IMR-90 (cell line): ENCODE results near the gene LYRM4. TPM values are rescaled to one million over a fixed set of nuclear protein-coding genes. Genes with fewer than 3 reads are reported as not detected.

Experiments used
- ATAC-seq: fragments of 200-7000 bp; cut with Tn5 transposase; 2 replicates; pipeline ENCODE4 v1.9.1; 2020; ENCODE audit warnings: low read depth, mild to moderate bottlenecking, moderate library complexity
- BruUV-seq: library from RNA; stranded (reverse); fragments of 400-500 nt; replicated peaks from 2 replicates; lab custom pipeline; 2021; lab: Mats Ljungman, UMichigan
- CTCF ChIA-PET: fragments of 300-600 bp; formaldehyde crosslinking; extraction: SDS; loops from one replicate; lab custom pipeline; 2021; ENCODE audit warnings: antibody characterized with exemption; lab: Yijun Ruan, JAX
- POLR2A ChIA-PET: fragments of 300-600 bp; sonication (Branson Sonifier 250); formaldehyde crosslinking; loops from one replicate; lab custom pipeline; 2022; ENCODE audit warnings: antibody characterized with exemption; ENCODE audit not compliant: unreplicated experiment; lab: Charles Lee
- DNase-seq: peaks from one replicate; pipeline ENCODE4 v3.0.0; 2013
- H2AFZ ChIP-seq: replicated peaks from 2 replicates; pipeline ENCODE3; 2013; ENCODE audit warnings: low read length, mild to moderate bottlenecking; ENCODE audit not compliant: poor library complexity
- H2AK5ac ChIP-seq: 2 replicates; pipeline ENCODE4 v1.6.1; 2013; ENCODE audit warnings: low read depth, low read length, inconsistent platforms
- H2AK9ac ChIP-seq: replicated peaks from 2 replicates; pipeline ENCODE3; 2013; ENCODE audit warnings: mild to moderate bottlenecking, low read depth, low read length, moderate library complexity; ENCODE audit not compliant: poor library complexity
- H2BK120ac ChIP-seq: 2 replicates; pipeline ENCODE4 v1.6.1; 2013; ENCODE audit warnings: low read depth, low read length, inconsistent platforms
- H2BK15ac ChIP-seq: 3 replicates; pipeline ENCODE4 v1.6.1; 2013; ENCODE audit warnings: low read depth, low read length, inconsistent platforms
- H2BK20ac ChIP-seq: 2 replicates; pipeline ENCODE4 v1.6.1; 2013; ENCODE audit warnings: low read depth, mild to moderate bottlenecking, inconsistent platforms, low read length, moderate library complexity
- H2BK5ac ChIP-seq: 2 replicates; pipeline ENCODE4 v1.6.1; 2013; ENCODE audit warnings: mild to moderate bottlenecking, low read depth, low read length, inconsistent platforms; ENCODE audit not compliant: poor library complexity, severe bottlenecking
- H3K14ac ChIP-seq: replicated peaks from 2 replicates; pipeline ENCODE4 v1.6.1; 2013; ENCODE audit warnings: low read depth, low read length, inconsistent platforms
- H3K18ac ChIP-seq: 2 replicates; pipeline ENCODE4 v1.6.1; 2013; ENCODE audit warnings: low read depth, low read length, control low read depth
- H3K23ac ChIP-seq: 2 replicates; pipeline ENCODE4 v1.6.1; 2013; ENCODE audit warnings: low read depth, low read length, inconsistent platforms
- H3K27ac ChIP-seq: 2 replicates; pipeline ENCODE4 v1.5.1; 2013; ENCODE audit warnings: mild to moderate bottlenecking, control low read depth, low read length; ENCODE audit not compliant: insufficient read depth
- H3K27me3 ChIP-seq: 2 replicates; pipeline ENCODE4 v1.6.1; 2013; ENCODE audit warnings: low read length; ENCODE audit not compliant: control insufficient read depth, insufficient read depth
- H3K36me3 ChIP-seq: 2 replicates; pipeline ENCODE4 v1.6.1; 2013; ENCODE audit warnings: low read length, mixed read lengths; ENCODE audit not compliant: control insufficient read depth, insufficient read depth
- H3K4ac ChIP-seq: 2 replicates; pipeline ENCODE4 v1.6.1; 2013; ENCODE audit warnings: low read depth, low read length, inconsistent platforms
- H3K4me1 ChIP-seq: 2 replicates; pipeline ENCODE4 v1.6.1; 2013; ENCODE audit warnings: low read length, mixed read lengths; ENCODE audit not compliant: control insufficient read depth, insufficient read depth
- H3K4me2 ChIP-seq: 2 replicates; pipeline ENCODE4 v1.6.1; 2013; ENCODE audit warnings: low read depth, mild to moderate bottlenecking, control low read depth, low read length, moderate library complexity
- H3K4me3 ChIP-seq: 2 replicates; pipeline ENCODE4 v1.5.1; 2013; ENCODE audit warnings: low read depth, mild to moderate bottlenecking, control low read depth, low read length, moderate library complexity; ENCODE audit not compliant: insufficient read depth
- H3K56ac ChIP-seq: 2 replicates; pipeline ENCODE4 v1.6.1; 2013; ENCODE audit warnings: low read length, inconsistent platforms; ENCODE audit not compliant: insufficient read depth; ENCODE audit errors: extremely low read depth
- H3K79me1 ChIP-seq, 2 experiments: 2 replicates each; pipeline ENCODE4 v1.6.1; 2013; ENCODE audit warnings: low read length in 2 of 2, inconsistent platforms in 1 of 2, low read depth in 1 of 2
- H3K9ac ChIP-seq: 2 replicates; pipeline ENCODE4 v1.6.1; 2013; ENCODE audit warnings: low read depth, low read length, control low read depth
- H3K9me1 ChIP-seq: 2 replicates; pipeline ENCODE4 v1.6.1; 2013; ENCODE audit warnings: low read length, inconsistent platforms; ENCODE audit not compliant: insufficient read depth
- H3K9me3 ChIP-seq: 2 replicates; pipeline ENCODE4 v1.6.1; 2013; ENCODE audit warnings: low read length; ENCODE audit not compliant: control insufficient read depth, insufficient read depth
- H4K20me1 ChIP-seq: 2 replicates; pipeline ENCODE4 v1.6.1; 2013; ENCODE audit warnings: low read length, inconsistent platforms; ENCODE audit not compliant: insufficient read depth
- H4K5ac ChIP-seq: 2 replicates; pipeline ENCODE4 v1.6.1; 2013; ENCODE audit warnings: mild to moderate bottlenecking, low read depth, low read length, control low read depth
- H4K8ac ChIP-seq, 2 experiments: 2 replicates each; pipeline ENCODE4 v1.6.1; 2013; ENCODE audit warnings: low read depth in 2 of 2, low read length in 2 of 2, control low read depth in 1 of 2, inconsistent platforms in 1 of 2
- H4K91ac ChIP-seq: 2 replicates; pipeline ENCODE4 v1.6.1; 2013; ENCODE audit warnings: low read depth, low read length, inconsistent platforms; ENCODE audit not compliant: insufficient read depth
- CEBPB ChIP-seq: IDR thresholded peaks from 2 replicates; pipeline ENCODE4 v1.6.1; 2012; ENCODE audit warnings: low read depth, low read length, improper control_type of control experiment
- MAZ ChIP-seq: IDR thresholded peaks from 2 replicates; pipeline ENCODE4 v1.6.1; 2012; ENCODE audit warnings: low read depth, mild to moderate bottlenecking, low read length, improper control_type of control experiment, moderate library complexity, borderline replicate concordance
- MXI1 ChIP-seq: IDR thresholded peaks from 2 replicates; pipeline ENCODE4 v1.6.1; 2012; ENCODE audit warnings: low read depth, mild to moderate bottlenecking, low read length, moderate library complexity, borderline replicate concordance
- NFE2L2 ChIP-seq: fragments of 150-350 bp; IDR thresholded peaks from 2 replicates; pipeline ENCODE4 v1.6.1; 2016; ENCODE audit warnings: low read depth, mild to moderate bottlenecking, low read length
- POLR2A ChIP-seq: IDR thresholded peaks from 2 replicates; pipeline ENCODE4 v1.6.1; 2012; ENCODE audit warnings: mild to moderate bottlenecking, low read depth, low read length
- RAD21 ChIP-seq: IDR thresholded peaks from 2 replicates; pipeline ENCODE4 v1.6.1; 2012; ENCODE audit warnings: low read length, improper control_type of control experiment
- USF2 ChIP-seq: fragments of 150-350 bp; IDR thresholded peaks from 2 replicates; pipeline ENCODE4 v1.6.1; 2017; ENCODE audit warnings: mild to moderate bottlenecking, antibody characterized with exemption, low read length, low read depth
- WGBS, 2 experiments: methylation state at CpG; one replicate each; pipeline versions ENCODE4 v1.1.5 to v1.1.7; 2013; ENCODE audit warnings: missing lambda C conversion rate in 2 of 2; ENCODE audit not compliant: insufficient read length in 1 of 2; ENCODE audit errors: extremely low coverage in 2 of 2; 5-methylcytosine and 5-hydroxymethylcytosine counted together
- dilution Hi-C: fragments of 300-500 bp; cut with HindIII; formaldehyde crosslinking; loops from one replicate; pipeline ENCODE4 v1.14.3; 2018; ENCODE audit warnings: low sequenced_read_pairs; ENCODE audit not compliant: unreplicated experiment
- in situ Hi-C: fragments of 300-500 bp; cut with MboI; formaldehyde crosslinking; loops from 3 replicates; pipeline ENCODE4 v1.14.3; 2019; ENCODE audit warnings: low sequenced_read_pairs, inconsistent platforms, mixed read lengths
- intact Hi-C: fragments of 100-400 bp; cut with micrococcal nuclease; formaldehyde crosslinking; loops from 2 replicates; pipeline ENCODE4 v1.10.0; 2022
- polyA plus RNA-seq, 3 experiments: library from polyadenylated mRNA; depleted of rRNA; stranded (reverse); fragments of >200 nt; gene quantifications; 2 replicates each; pipeline ENCODE4 v1.2.3, GENCODE V29; 2012; ENCODE audit warnings: low replicate concordance in 1 of 3
- total RNA-seq: library from RNA; depleted of rRNA; stranded (reverse); fragments of >200 nt; gene quantifications from 2 replicates; pipeline ENCODE4 v1.2.3, GENCODE V29; 2012
- TF ChIP-seq, protein P1 (sequence below): fragments of 150-350 bp; IDR thresholded peaks from 2 replicates; pipeline ENCODE4 v1.6.1; 2016; ENCODE audit warnings: low read depth, mild to moderate bottlenecking, low read length, moderate library complexity, borderline replicate concordance

LYRM4 gene
- total and polyA plus RNA-seq, 2 of the 4 experiments (the other 2 are of a cell fraction), result 11.5 to 26.6 TPM

DNA sequence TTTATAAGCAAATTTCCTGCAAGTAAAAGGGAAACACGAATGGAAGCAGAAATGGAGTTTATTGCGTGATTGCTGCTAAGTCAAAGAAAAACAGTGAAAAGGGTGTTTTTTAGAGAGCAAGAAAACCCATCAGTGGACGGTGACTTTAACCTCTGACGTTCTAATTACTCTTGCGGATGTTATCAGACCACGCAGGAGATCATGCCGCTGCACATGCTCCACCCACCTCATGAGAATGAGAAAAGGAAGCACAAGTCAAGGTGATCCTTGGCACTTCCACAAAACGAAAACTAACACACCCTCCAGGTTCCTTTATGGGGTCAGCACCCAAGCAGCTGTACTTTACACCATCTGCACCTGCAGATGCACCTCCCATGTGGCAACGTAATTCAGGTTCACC, 45.0 kb downstream of the LYRM4 start:
- DNase-seq, result no peak
- H3K9me3 ChIP-seq, result no peaks in the 10 kb centered on the region
- H3K14ac ChIP-seq, result no peak overlapping the region
- H2BK15ac ChIP-seq, result no peak overlapping the region
- no TSS peak for BruUV-seq
- in situ Hi-C loops, result loop anchor here (25.0 kb wide), 1 partner anchor 1322 kb away; no protein-coding TSS in a partner anchor
- no peak overlapping the region for H3K4me2 ChIP-seq
- no peak overlapping the region for H4K91ac ChIP-seq
- TF ChIP-seq RAD21, result no peak
- no peak for TF ChIP-seq MXI1
- TF ChIP-seq CEBPB, result no peak
- TF ChIP-seq, protein P1, sequence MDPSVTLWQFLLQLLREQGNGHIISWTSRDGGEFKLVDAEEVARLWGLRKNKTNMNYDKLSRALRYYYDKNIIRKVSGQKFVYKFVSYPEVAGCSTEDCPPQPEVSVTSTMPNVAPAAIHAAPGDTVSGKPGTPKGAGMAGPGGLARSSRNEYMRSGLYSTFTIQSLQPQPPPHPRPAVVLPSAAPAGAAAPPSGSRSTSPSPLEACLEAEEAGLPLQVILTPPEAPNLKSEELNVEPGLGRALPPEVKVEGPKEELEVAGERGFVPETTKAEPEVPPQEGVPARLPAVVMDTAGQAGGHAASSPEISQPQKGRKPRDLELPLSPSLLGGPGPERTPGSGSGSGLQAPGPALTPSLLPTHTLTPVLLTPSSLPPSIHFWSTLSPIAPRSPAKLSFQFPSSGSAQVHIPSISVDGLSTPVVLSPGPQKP, result no peak
- TF ChIP-seq USF2, result no peak
- TF ChIP-seq MAZ, result no peak
- TF ChIP-seq POLR2A, result no peak
- TF ChIP-seq NFE2L2, result no peak
- H3K18ac ChIP-seq, result no peak overlapping the region
- H2BK20ac ChIP-seq, result no peak overlapping the region
- no peaks in the 10 kb centered on the region for H4K20me1 ChIP-seq
- no peak overlapping the region for H2AFZ ChIP-seq
- peaks cover 18% of the 10 kb centered on the region; the same call in 1 of the 2 replicates for H3K9me1 ChIP-seq
- WGBS, 2 experiments, result 93% methylated on average over 3 of the region's 9 CpGs; no CpG with 5 or more reads in 1 of the 2 experiments
- ChIA-PET CTCF (interaction anchor here (1.0 to 2.5 kb wide), 3 partner anchors 67 to 72 kb away, joined by 3 to 15 read pairs (median 3); no protein-coding TSS in a partner anchor), POLR2A (no interaction called here)
- H3K4me1 ChIP-seq, result peaks cover 8% of the 10 kb centered on the region; the same call in 1 of the 2 replicates
- no peak overlapping the region for H4K5ac ChIP-seq
- no peak overlapping the region for H2BK5ac ChIP-seq
- no peak overlapping the region for H2BK120ac ChIP-seq
- no peak overlapping the region for H3K4ac ChIP-seq
- no peak overlapping the region for H3K9ac ChIP-seq
- intact Hi-C loops, result loop anchor here (2.0 kb wide), 1 partner anchor 187 kb away; no protein-coding TSS in a partner anchor
- no peak overlapping the region for H2AK9ac ChIP-seq
- no peak overlapping the region for H4K8ac ChIP-seq
- no peak overlapping the region; the same call in 1 of the 2 replicates for H2AK5ac ChIP-seq
- no peak overlapping the region for H3K23ac ChIP-seq
- no peak overlapping the region for H3K27ac ChIP-seq
- dilution Hi-C loops, result no loop called here
- H3K56ac ChIP-seq, result no peak overlapping the region
- H3K27me3 ChIP-seq, result no peaks in the 10 kb centered on the region
- 0 out of 2 replicates have a peak, but pooled peaks cover 2% of the 10 kb centered on the region for H3K36me3 ChIP-seq
- H3K4me3 ChIP-seq, result no peak overlapping the region
- peaks cover 0 to 7% of the 10 kb centered on the region in 2 experiments; a peak in 2 of 4 replicates for H3K79me1 ChIP-seq
- ATAC-seq, result no peak
